Right lobe of liver (tissue), 6 donors: ENCODE measurements around the gene PRG2. TPM values are rescaled to one million over a fixed set of nuclear protein-coding genes. Genes with fewer than 3 reads are reported as not detected.

ENCODE experiments used
- ATAC-seq, 4 donors: fragments of 200-7000 bp; cut with Tn5 transposase; one replicate each; pipeline ENCODE4 v1.9.1; 2020; ENCODE audit warnings: mild to moderate bottlenecking in 4 of 4, moderate library complexity in 4 of 4
- DNase-seq, 3 donors: peaks; one replicate each; pipeline ENCODE4 v3.0.0-alpha.2; 2020
- H3K27ac ChIP-seq, 3 donors: fragments of 200-600 bp; one replicate each; pipeline ENCODE4 v1.8.0; 2022
- H3K27me3 ChIP-seq, 2 donors: fragments of 200-600 bp; one replicate each; pipeline ENCODE4 v1.8.0; 2022
- H3K36me3 ChIP-seq, 4 donors: fragments of 200-600 bp; sonication (generic) in 1 of 4; one replicate each; pipeline versions ENCODE4 v1.5.1 to v1.8.0; 2017 to 2022; ENCODE audit warnings: control low read depth in 1 of 4
- H3K4me1 ChIP-seq, 4 donors: fragments of 200-600 bp; sonication (generic) in 1 of 4; one replicate each; pipeline versions ENCODE4 v1.5.1 to v1.8.0; 2017 to 2022; ENCODE audit warnings: control low read depth in 1 of 4
- H3K4me3 ChIP-seq, 3 donors: fragments of 200-600 bp; one replicate each; pipeline ENCODE4 v1.8.0; 2022
- H3K9me3 ChIP-seq, 4 donors: fragments of 200-600 bp; sonication (generic) in 1 of 4; one replicate each; pipeline versions ENCODE4 v1.5.1 to v1.8.0; 2017 to 2022; ENCODE audit warnings: control low read depth in 1 of 4
- POLR2A ChIP-seq: fragments of 450-650 bp; IDR thresholded peaks from one replicate; pipeline ENCODE4 v1.6.1; 2017; ENCODE audit warnings: antibody characterized with exemption, mild to moderate bottlenecking
- WGBS: methylation state at CpG from one replicate; pipeline ENCODE4 v1.1.6; 2018; ENCODE audit warnings: low coverage, low lambda C conversion rate; ENCODE audit not compliant: insufficient coverage; ENCODE audit errors: missing lambda C conversion rate; 5-methylcytosine and 5-hydroxymethylcytosine counted together
- intact Hi-C, 2 donors: fragments of 100-400 bp; cut with DNase I; formaldehyde crosslinking; loops; one replicate each; pipeline versions ENCODE4 v1.11.2 to v1.14.1; 2022
- total RNA-seq, 6 experiments: library from RNA; depleted of rRNA in 2 of 6; stranded (reverse); fragments of >200 nt in 2 of 6; fragmentation: NEBNext Ultra II Directional in 3 of 6; extraction: Animal tissue kit (Norgen Biotek cat#: 25700) in 3 of 6; gene quantifications; one replicate each; pipeline versions ENCODE4 v1.1.0 to v1.2.4, GENCODE V29; 2016 to 2023
- TF ChIP-seq, protein P1 (sequence below), 4 donors: fragments of 200-600 bp in 3 of 4; fragments of 450-650 bp in 1 of 4; IDR thresholded peaks; one replicate each; pipeline versions ENCODE4 v1.5.1 to v1.8.0; 2016 to 2022; ENCODE audit warnings: antibody characterized with exemption in 4 of 4, mild to moderate bottlenecking in 2 of 4
- donor health status: DM: no; HTN: yes; CAD: no.
- donor health status: DM: no; HTN: no; CAD: no.
- donor health status: DM: no; HTN: no; CAD: no.
- donor health status: DM: no; HTN: yes; CAD: no.
- donor health status: DM: no; HTN: yes; CAD: no.

The PRG2 gene
- total RNA-seq, 6 experiments from 2014 or later: 0.39 to 1.2 (median 0.86) TPM; not detected in 2

DNA sequence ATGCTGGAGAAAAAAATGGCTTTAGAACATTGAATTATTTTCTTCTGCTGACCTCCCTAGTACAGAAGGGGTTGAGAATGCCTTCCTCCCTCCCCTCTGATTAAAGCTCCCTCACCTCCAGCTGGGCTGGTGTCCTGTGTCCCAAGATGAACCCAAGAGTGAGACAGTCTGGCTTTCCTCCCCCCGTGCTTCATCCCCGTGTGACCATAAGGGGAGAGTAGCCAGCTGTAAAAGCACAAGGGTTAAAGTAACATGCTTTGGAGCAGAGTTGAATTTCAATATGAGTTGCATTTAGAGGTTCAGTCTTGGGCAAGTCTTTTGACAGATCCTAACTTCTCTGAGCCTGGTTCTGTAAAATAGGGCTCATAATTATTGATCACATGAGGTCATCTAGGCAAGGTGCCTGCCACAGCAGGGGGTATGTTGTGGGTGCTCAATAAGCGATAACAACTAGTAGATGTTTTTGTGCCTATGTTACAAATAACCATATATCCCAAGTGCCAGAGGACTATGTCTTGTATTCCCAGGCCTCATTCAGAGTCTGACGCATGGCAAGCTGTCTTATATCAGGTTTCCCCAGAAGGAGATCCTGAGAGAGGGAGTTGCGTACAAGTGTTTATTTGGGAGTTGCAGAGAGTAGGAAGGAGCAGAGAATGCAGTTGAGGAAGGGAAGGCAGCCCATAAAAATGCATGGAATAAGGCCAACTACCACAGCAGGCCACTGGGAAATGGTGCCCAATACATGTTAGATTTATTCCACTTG is 4.1 kb downstream of the PRG2 start:
- intact Hi-C loops: no loop called here
- H3K36me3 ChIP-seq: no peaks in the 10 kb centered on the region
- no peak overlapping the region for H3K4me3 ChIP-seq
- WGBS: 74% methylated on average over 4 of the region's 5 CpGs
- H3K27ac ChIP-seq: no peak overlapping the region
- no peak for TF ChIP-seq POLR2A
- TF ChIP-seq, protein P1, sequence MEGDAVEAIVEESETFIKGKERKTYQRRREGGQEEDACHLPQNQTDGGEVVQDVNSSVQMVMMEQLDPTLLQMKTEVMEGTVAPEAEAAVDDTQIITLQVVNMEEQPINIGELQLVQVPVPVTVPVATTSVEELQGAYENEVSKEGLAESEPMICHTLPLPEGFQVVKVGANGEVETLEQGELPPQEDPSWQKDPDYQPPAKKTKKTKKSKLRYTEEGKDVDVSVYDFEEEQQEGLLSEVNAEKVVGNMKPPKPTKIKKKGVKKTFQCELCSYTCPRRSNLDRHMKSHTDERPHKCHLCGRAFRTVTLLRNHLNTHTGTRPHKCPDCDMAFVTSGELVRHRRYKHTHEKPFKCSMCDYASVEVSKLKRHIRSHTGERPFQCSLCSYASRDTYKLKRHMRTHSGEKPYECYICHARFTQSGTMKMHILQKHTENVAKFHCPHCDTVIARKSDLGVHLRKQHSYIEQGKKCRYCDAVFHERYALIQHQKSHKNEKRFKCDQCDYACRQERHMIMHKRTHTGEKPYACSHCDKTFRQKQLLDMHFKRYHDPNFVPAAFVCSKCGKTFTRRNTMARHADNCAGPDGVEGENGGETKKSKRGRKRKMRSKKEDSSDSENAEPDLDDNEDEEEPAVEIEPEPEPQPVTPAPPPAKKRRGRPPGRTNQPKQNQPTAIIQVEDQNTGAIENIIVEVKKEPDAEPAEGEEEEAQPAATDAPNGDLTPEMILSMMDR (IDR thresholded peaks at IDR 0.05): no peak
- DNase-seq (no peak), ATAC-seq (no peak)
- H3K27me3 ChIP-seq: no peaks in the 10 kb centered on the region
- no peaks in the 10 kb centered on the region for H3K4me1 ChIP-seq
- H3K9me3 ChIP-seq: no peaks in the 10 kb centered on the region

DNA sequence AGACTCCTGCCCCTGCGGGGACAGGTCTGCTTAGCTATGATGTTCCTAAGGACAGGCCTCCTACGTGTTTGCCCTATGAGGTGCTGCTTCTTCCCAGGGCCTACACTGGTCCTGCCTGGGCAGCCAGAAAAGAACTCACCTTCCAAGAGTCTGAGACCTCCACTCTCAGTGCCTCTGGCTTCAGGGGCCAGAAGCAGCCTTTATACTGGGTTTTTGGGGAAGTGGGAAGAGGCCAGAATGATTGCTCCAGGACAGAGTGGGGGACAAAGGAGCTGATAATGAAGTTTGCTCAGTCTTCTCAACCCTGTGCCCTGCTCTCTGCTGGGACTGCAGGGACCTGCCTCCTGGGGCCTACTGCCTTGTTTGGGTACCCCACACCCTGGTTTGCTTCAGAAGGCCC is 9.5 kb downstream of the PRG2 start, which contains the start of gene PRG3:
TSS of gene PRG3 (minus strand) at position 176 of the 400 bp plus-strand sequence. CDS start 442 bp downstream, outside the sequence.
- no peak for ATAC-seq
- no peak within 1 kb of the TSS for H3K27ac ChIP-seq
- intact Hi-C loops: no loop called here
- H3K36me3 ChIP-seq: no peaks in the 10 kb centered on the region
- WGBS: 86% methylated on average over 2 of the region's 2 CpGs
- H3K4me1 ChIP-seq: no peaks in the 10 kb centered on the region
- no peaks in the 10 kb centered on the region for H3K9me3 ChIP-seq
- no peaks in the 10 kb centered on the region for H3K27me3 ChIP-seq
- TF ChIP-seq, protein P1 (IDR thresholded peaks at IDR 0.05): no peak
- TF ChIP-seq POLR2A: no peak
- H3K4me3 ChIP-seq: no peak within 1 kb of the TSS
- no peak for DNase-seq

DNA sequence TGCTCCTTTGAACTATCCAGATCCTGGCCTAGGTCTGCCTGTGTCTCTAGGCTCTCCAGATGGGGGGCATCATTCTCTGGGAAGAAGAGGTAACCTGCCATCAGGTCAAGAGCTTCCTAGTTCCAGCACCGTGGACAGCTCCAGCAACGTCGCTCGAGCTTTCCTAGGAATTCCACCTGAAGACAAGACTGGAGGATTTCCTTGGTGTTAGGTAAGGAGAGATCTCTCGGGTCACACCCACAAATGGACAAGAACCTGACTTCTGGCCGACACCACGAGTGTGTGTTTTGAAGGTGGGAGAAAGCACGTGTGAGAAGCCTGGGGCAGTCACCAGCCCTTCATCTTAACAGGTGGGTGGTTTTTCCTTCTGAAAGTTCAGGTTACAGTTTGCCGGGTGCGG is 10.7 kb downstream of the PRG2 start:
- Histone ChIP-seq H3K9me3 (no peaks in the 10 kb centered on the region), H3K4me1 (no peaks in the 10 kb centered on the region), H3K27ac (no peak overlapping the region), H3K27me3 (no peaks in the 10 kb centered on the region), H3K4me3 (no peak overlapping the region), H3K36me3 (no peaks in the 10 kb centered on the region)
- ATAC-seq: no peak
- no peak for DNase-seq
- intact Hi-C loops: no loop called here
- TF ChIP-seq POLR2A: no peak
- TF ChIP-seq, protein P1 (IDR thresholded peaks at IDR 0.05): no peak
- 20% methylated on average over 3 of the region's 10 CpGs for WGBS

DNA sequence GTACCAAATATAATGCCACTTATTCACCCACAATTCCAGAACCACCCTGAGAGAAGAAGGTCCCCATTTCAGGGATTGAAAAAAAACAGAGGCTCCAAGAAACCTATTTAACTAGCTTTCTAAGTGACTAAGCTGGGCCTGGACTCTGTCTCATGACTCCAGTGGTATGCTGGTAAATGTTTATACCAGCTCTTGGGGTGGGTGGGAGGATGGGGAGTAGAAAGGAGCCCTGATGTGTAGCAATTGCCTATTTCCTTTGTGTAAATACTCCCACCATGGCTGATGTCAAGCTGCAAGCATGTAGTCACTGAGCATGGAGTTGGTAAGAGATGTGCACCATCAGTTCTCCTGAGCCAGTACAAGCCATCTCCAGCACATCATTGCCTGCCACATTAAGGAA is 12.3 kb downstream of the PRG2 start:
- TF ChIP-seq, protein P1 (IDR thresholded peaks at IDR 0.05): no peak
- TF ChIP-seq POLR2A: no peak
- Histone ChIP-seq H3K27me3 (no peaks in the 10 kb centered on the region), H3K9me3 (no peaks in the 10 kb centered on the region), H3K27ac (no peak overlapping the region), H3K4me1 (no peaks in the 10 kb centered on the region), H3K36me3 (no peaks in the 10 kb centered on the region), H3K4me3 (no peak overlapping the region)
- ATAC-seq (peak in 1 of 4 donors; percentile 28), DNase-seq (no peak)
- intact Hi-C loops: no loop called here
